Measurements from ENCODE around the gene OSM. TPM values are rescaled to one million over a fixed set of nuclear protein-coding genes. Genes with fewer than 3 reads are reported as not detected.
A peak's percentile ranks its signal among the peaks of the same experiment; 100 is the strongest.

Gene OSM
- polyA plus RNA-seq, 4 donors: 0.21 to 0.55 TPM; not detected in 2

DNA sequence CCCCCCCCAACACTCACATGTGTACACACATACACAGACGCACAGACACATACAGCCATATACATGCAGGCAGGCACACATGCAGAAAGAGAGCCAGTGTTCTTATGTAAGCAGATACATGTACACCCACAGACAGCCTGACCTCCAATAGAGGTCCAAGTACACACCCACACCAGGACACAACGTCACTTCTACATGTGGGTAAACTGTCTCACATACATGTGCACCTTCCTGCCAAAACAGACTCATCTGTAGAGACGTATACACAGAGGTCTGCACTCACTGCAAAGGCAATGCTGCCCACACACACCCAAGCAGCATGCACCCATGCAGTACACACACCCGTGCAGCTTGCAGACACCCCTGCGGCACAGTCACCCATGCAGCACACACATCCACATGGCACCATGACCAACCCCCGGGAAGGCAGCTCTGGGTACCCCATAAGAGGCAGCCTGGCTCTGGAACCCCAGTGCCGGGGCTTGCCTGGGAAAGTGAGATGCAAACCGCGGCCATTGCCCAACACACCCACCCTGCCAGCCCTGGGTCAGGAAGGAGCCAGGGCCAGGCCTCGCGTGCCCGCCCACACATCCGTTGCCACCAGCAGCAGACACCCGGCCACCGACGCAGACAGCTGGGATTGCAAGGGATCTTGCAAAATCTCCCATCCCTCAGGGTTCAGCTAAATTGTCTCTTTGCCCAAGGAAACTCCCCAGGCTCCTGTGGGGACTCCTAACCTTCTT lies 12.6 kb upstream of the OSM start:
- Histone ChIP-seq H3K27me3 (ENCODE audit: control insufficient read depth in 3 of 3, insufficient read depth in 3 of 3, low read length in 3 of 3) (no peaks in the 10 kb centered on the region), H3K4me3 (ENCODE audit: low read depth in 1 of 3, low read length in 3 of 3) (no peak overlapping the region), H3K36me3 (ENCODE audit: control insufficient read depth in 3 of 3, insufficient read depth in 2 of 3, low read depth in 1 of 3, low read length in 3 of 3) (peaks cover 0 to 10% (median 0%) of the 10 kb centered on the region in 3 donors), H3K9me3 (ENCODE audit: control insufficient read depth in 2 of 2, insufficient read depth in 1 of 2, low read depth in 1 of 2, low read length in 1 of 2) (no peaks in the 10 kb centered on the region), H3K4me1 (ENCODE audit: control insufficient read depth in 3 of 3, insufficient read depth in 2 of 3, low read depth in 1 of 3, low read length in 2 of 3) (peaks cover 0 to 49% (median 1%) of the 10 kb centered on the region in 3 donors), H3K27ac (ENCODE audit: low read depth in 1 of 3, low read length in 2 of 3) (no peak overlapping the region)
- DNase-seq (no peak), FAIRE-seq (no peak)
- WGBS, 3 donors: 62 to 74% (median 66%) methylated on average over 16 of the region's 16 CpGs

GRCh38 chr22:30277547-30278344 lies 11.1 kb upstream of the OSM start:
- H3K4me1 ChIP-seq (ENCODE audit: control insufficient read depth in 3 of 3, insufficient read depth in 2 of 3, low read depth in 1 of 3, low read length in 2 of 3): peaks cover 0 to 37% (median 1%) of the 10 kb centered on the region in 3 donors
- H3K36me3 ChIP-seq (ENCODE audit: control insufficient read depth in 3 of 3, insufficient read depth in 2 of 3, low read depth in 1 of 3, low read length in 3 of 3): peaks cover 0 to 3% (median 0%) of the 10 kb centered on the region in 3 donors
- 15 to 33% (median 30%) methylated on average over 14 of the region's 14 CpGs for WGBS, 3 donors
- no peak for FAIRE-seq
- peak overlapping the region; percentile 24 to 91 (median 75) for H3K27ac ChIP-seq (ENCODE audit: low read depth in 1 of 3, low read length in 2 of 3)
- H3K4me3 ChIP-seq (ENCODE audit: low read depth in 1 of 3, low read length in 3 of 3): no peak overlapping the region
- H3K27me3 ChIP-seq (ENCODE audit: control insufficient read depth in 3 of 3, insufficient read depth in 3 of 3, low read length in 3 of 3): no peaks in the 10 kb centered on the region
- peak; percentile 71 to 82 for DNase-seq
- no peaks in the 10 kb centered on the region for H3K9me3 ChIP-seq (ENCODE audit: control insufficient read depth in 2 of 2, insufficient read depth in 1 of 2, low read depth in 1 of 2, low read length in 1 of 2)

DNA sequence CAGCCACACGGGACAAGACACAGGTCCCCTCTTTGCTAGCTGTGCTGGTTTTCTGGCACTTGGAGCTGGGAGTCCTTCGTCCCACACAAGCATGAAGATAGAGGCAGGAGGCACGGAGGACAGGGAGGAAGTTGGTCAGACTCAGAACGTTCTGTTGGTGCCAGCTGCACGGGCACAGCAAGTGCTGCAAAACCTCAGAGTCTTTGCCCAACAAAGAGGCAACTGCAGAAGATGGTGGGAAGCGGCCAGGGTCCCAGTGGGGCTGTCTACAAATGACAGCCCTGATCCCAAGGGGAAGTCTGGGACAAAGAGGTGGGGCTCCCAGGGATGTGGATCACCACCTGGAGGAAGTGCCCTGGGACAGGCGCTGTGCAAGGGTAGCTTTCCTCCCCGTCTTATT lies 9.4 kb upstream of the OSM start:
- H3K36me3 ChIP-seq (ENCODE audit: control insufficient read depth in 3 of 3, insufficient read depth in 2 of 3, low read depth in 1 of 3, low read length in 3 of 3): no peaks in the 10 kb centered on the region
- H3K27me3 ChIP-seq (ENCODE audit: control insufficient read depth in 3 of 3, insufficient read depth in 3 of 3, low read length in 3 of 3): no peaks in the 10 kb centered on the region
- no peaks in the 10 kb centered on the region for H3K9me3 ChIP-seq (ENCODE audit: control insufficient read depth in 2 of 2, insufficient read depth in 1 of 2, low read depth in 1 of 2, low read length in 1 of 2)
- DNase-seq (no peak), FAIRE-seq (no peak)
- no peak overlapping the region for H3K4me3 ChIP-seq (ENCODE audit: low read depth in 1 of 3, low read length in 3 of 3)
- H3K4me1 ChIP-seq (ENCODE audit: control insufficient read depth in 3 of 3, insufficient read depth in 2 of 3, low read depth in 1 of 3, low read length in 2 of 3): peaks cover 0 to 37% (median 1%) of the 10 kb centered on the region in 3 donors
- WGBS, 3 donors: 67 to 71% (median 68%) methylated on average over 8 of the region's 8 CpGs
- no peak overlapping the region for H3K27ac ChIP-seq (ENCODE audit: low read depth in 1 of 3, low read length in 2 of 3)

- H3K27me3 ChIP-seq (ENCODE audit: control insufficient read depth in 3 of 3, insufficient read depth in 3 of 3, low read length in 3 of 3): no peaks in the 10 kb centered on the region
- WGBS, 3 donors: 56 to 65% (median 62%) methylated on average over 8 of the region's 8 CpGs
- H3K27ac ChIP-seq (ENCODE audit: low read depth in 1 of 3, low read length in 2 of 3): no peak overlapping the region
- H3K4me3 ChIP-seq (ENCODE audit: low read depth in 1 of 3, low read length in 3 of 3): no peak overlapping the region
- DNase-seq (peak; percentile 65 to 81), FAIRE-seq (no peak)
- peaks cover 0 to 37% (median 1%) of the 10 kb centered on the region in 3 donors for H3K4me1 ChIP-seq (ENCODE audit: control insufficient read depth in 3 of 3, insufficient read depth in 2 of 3, low read depth in 1 of 3, low read length in 2 of 3)
- no peaks in the 10 kb centered on the region for H3K9me3 ChIP-seq (ENCODE audit: control insufficient read depth in 2 of 2, insufficient read depth in 1 of 2, low read depth in 1 of 2, low read length in 1 of 2)
- H3K36me3 ChIP-seq (ENCODE audit: control insufficient read depth in 3 of 3, insufficient read depth in 2 of 3, low read depth in 1 of 3, low read length in 3 of 3): no peaks in the 10 kb centered on the region
These were observed 9.0 kb upstream of the OSM start for GRCh38 chr22:30275625-30276024.

DNA sequence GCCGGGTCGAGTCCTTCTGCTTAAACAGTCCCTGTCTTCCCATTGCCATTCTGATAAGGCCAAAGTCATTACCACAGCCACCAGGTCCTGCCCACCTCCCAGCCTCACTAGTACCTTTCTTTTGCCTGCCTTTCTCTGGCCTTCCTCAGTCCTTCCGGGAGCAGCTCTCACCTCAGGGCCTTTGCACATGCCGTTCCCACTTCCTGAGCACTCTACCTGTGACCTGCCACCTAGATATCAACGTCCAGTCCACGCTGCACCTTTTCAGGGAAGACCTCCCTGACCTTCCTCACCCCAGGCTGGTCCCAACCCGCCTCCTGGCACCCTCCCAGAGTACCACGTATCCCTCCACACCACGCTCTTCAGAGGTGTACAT lies 7.8 kb upstream of the OSM start:
- 86 to 94% (median 92%) methylated on average over 9 of the region's 9 CpGs for WGBS, 3 donors
- DNase-seq: no peak

GRCh38 chr22:30273711-30274436 lies 7.2 kb upstream of the OSM start:
- Histone ChIP-seq H3K4me3 (ENCODE audit: low read depth in 1 of 3, low read length in 3 of 3) (no peak overlapping the region), H3K27me3 (ENCODE audit: control insufficient read depth in 3 of 3, insufficient read depth in 3 of 3, low read length in 3 of 3) (no peaks in the 10 kb centered on the region), H3K36me3 (ENCODE audit: control insufficient read depth in 3 of 3, insufficient read depth in 2 of 3, low read depth in 1 of 3, low read length in 3 of 3) (no peaks in the 10 kb centered on the region), H3K9me3 (ENCODE audit: control insufficient read depth in 2 of 2, insufficient read depth in 1 of 2, low read depth in 1 of 2, low read length in 1 of 2) (no peaks in the 10 kb centered on the region), H3K4me1 (ENCODE audit: control insufficient read depth in 3 of 3, insufficient read depth in 2 of 3, low read depth in 1 of 3, low read length in 2 of 3) (peaks cover 0 to 32% (median 1%) of the 10 kb centered on the region in 3 donors), H3K27ac (ENCODE audit: low read depth in 1 of 3, low read length in 2 of 3) (no peak overlapping the region)
- no peak for FAIRE-seq
- WGBS, 3 donors: 63 to 76% (median 73%) methylated on average over 10 of the region's 10 CpGs
- no peak for DNase-seq

More for the DNA sequence above, 7.8 kb upstream of the OSM start:
- no peak overlapping the region for H3K4me3 ChIP-seq (ENCODE audit: low read depth in 1 of 3, low read length in 3 of 3)
- no peak overlapping the region for H3K27ac ChIP-seq (ENCODE audit: low read depth in 1 of 3, low read length in 2 of 3)
- peaks cover 0 to 37% (median 1%) of the 10 kb centered on the region in 3 donors for H3K4me1 ChIP-seq (ENCODE audit: control insufficient read depth in 3 of 3, insufficient read depth in 2 of 3, low read depth in 1 of 3, low read length in 2 of 3)
- H3K27me3 ChIP-seq (ENCODE audit: control insufficient read depth in 3 of 3, insufficient read depth in 3 of 3, low read length in 3 of 3): no peaks in the 10 kb centered on the region
- H3K36me3 ChIP-seq (ENCODE audit: control insufficient read depth in 3 of 3, insufficient read depth in 2 of 3, low read depth in 1 of 3, low read length in 3 of 3): no peaks in the 10 kb centered on the region
- FAIRE-seq: no peak
- H3K9me3 ChIP-seq (ENCODE audit: control insufficient read depth in 2 of 2, insufficient read depth in 1 of 2, low read depth in 1 of 2, low read length in 1 of 2): no peaks in the 10 kb centered on the region

- DNase-seq (no peak), FAIRE-seq (no peak)
- Histone ChIP-seq H3K36me3 (ENCODE audit: control insufficient read depth in 3 of 3, insufficient read depth in 2 of 3, low read depth in 1 of 3, low read length in 3 of 3) (no peaks in the 10 kb centered on the region), H3K27ac (ENCODE audit: low read depth in 1 of 3, low read length in 2 of 3) (no peak overlapping the region), H3K27me3 (ENCODE audit: control insufficient read depth in 3 of 3, insufficient read depth in 3 of 3, low read length in 3 of 3) (no peaks in the 10 kb centered on the region), H3K4me1 (ENCODE audit: control insufficient read depth in 3 of 3, insufficient read depth in 2 of 3, low read depth in 1 of 3, low read length in 2 of 3) (peaks cover 0 to 23% (median 0%) of the 10 kb centered on the region in 3 donors), H3K9me3 (ENCODE audit: control insufficient read depth in 2 of 2, insufficient read depth in 1 of 2, low read depth in 1 of 2, low read length in 1 of 2) (no peaks in the 10 kb centered on the region), H3K4me3 (ENCODE audit: low read depth in 1 of 3, low read length in 3 of 3) (no peak overlapping the region)
- 82 to 86% (median 85%) methylated on average over 16 of the region's 16 CpGs for WGBS, 3 donors
These were observed 6.3 kb upstream of the OSM start for GRCh38 chr22:30272781-30273601.

All from small intestine (tissue), 7 donors.